ENCODE data around the gene B3GALT5.
"Not testable (repeated sequence)": the region's sequence is repeated elsewhere in the genome, so short reads cannot be mapped to it uniquely, and the experiment has no call there.

The B3GALT5 gene

GRCh38 chr21:39666681-39667315 lies 54.1 kb downstream of the B3GALT5 start:
- no peak for DNase-seq (ENCODE audit: low read depth in 2 of 2)

DNA sequence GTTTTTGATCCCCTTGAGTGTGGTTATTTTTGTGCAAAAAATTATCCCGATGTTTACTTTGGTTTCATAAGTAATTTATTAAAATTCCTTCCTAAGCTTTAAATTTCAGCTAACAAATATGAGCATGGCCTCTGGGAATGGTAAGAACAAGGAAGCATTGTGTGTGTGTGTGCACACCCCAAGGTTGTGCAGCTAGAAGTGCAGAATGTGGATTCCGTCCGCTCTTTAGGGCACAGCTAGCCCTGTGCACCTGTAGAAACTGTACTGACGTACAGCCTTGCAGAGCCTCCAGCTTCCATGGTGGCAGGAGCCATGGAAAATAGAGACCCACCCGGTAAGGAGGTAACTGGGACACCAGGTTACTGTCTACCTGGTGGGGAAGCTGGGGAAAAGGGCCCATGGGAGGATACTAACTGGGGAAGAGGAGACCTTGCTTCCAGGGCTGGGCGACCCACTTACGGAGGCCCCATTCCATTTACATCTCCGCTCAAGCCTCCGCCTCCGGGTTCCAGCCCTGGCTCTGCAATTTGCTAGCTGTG lies 54.7 kb downstream of the B3GALT5 start:
- no peak for DNase-seq (ENCODE audit: low read depth in 2 of 2)

DNA sequence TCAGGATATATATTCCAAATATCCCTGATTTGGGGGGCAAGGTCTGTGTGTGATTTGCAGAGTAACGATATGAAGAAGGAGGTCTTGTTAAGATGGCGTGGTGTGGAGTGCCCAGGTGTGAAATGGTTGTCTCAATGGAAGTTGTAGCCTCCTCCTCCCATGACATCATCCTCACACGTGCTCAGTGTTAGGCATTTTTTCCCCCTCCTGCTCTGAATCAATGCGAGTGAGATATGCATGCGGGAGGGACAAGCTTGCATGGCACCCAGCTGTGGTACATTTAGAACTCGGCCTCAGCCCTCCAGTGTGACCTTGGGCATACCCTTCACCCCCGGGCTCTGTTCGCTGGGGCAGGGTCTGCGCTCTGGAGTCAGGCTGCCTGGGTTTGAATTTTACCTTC lies 55.6 kb downstream of the B3GALT5 start:
- DNase-seq (ENCODE audit: low read depth in 2 of 2): no peak

GRCh38 chr21:39669485-39669884 lies 56.7 kb downstream of the B3GALT5 start:
- DNase-seq (ENCODE audit: low read depth in 2 of 2): no peak

DNA sequence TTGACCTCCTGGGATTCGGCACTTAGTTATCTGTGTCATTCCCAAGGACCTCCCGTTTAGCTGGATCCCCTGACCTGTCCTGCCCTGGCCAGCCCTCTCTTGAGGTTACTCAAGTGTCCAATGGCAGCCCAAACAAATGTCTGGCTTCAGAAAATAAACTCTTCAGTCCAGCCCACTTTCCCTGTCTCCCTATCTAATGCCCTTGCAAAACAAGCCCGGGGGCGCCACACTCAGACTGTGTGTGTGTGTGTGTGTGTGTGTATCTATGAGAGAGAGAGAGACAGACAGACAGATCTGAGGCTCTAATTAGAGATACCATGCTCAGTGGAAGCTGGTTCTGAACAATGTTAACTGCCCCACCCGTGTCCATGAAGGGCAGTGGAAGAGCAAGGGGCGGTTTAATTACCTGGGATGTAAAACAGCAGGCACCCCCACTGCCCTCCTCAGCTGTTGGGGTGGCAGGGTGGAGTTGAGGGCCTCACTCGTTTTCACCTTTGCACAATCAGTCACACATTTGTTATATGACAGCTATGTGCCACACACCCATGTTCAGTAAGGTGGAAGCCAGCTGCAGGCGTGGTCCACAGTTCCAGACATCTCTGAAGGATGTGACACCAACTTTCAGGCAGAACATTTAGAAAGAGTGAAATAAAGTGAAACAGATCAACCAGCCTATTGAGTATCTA lies 57.4 kb downstream of the B3GALT5 start:
- DNase-seq (ENCODE audit: low read depth in 2 of 2): no peak

- no peak for DNase-seq (ENCODE audit: low read depth in 2 of 2)
These were observed 58.0 kb downstream of the B3GALT5 start for GRCh38 chr21:39670701-39671100.

- no peak for DNase-seq (ENCODE audit: low read depth in 2 of 2)
These were observed 59.2 kb downstream of the B3GALT5 start for GRCh38 chr21:39671986-39672385.

DNA sequence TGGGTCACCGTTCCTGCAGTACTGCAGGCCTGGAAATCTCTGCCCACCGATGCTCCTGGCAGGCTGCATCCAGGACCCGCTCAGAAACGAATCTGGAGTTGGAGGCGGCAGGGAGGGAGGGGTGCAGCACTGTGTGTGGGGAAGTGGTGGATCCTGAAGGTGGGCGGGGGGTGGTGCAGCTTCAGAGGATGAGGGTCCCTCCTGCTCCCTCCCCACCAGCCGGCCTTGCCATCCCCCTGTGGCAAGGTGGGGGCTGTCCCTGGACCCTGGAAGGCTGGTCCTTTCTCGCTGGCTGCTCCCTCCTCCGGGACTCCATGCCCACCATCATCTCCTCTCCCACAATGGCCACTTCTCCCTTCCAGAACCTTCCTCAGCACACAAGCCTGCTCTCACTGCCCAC lies 60.4 kb downstream of the B3GALT5 start:
- no peak for DNase-seq (ENCODE audit: low read depth in 2 of 2)

DNA sequence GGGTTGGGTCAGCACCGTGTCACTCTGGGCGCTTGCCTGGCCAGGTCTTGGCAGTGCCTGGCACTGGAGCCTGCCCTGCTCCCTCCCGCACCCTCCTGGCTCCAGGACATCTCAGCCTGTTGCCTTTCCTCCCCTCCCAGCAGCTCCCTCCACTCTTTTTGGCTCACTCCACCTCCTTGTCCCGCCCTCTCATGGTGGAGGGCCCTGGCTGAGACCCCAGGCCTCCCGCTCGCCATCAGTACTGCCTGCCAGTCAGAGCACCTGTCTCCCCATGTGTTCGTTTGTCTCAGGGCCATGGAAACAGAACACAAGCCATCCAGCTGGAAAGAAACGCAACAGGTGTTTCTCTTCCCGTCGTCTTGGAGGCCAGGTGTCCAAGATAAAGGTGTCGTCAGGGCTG lies 61.0 kb downstream of the B3GALT5 start:
- DNase-seq (ENCODE audit: low read depth in 2 of 2): no peak

DNA sequence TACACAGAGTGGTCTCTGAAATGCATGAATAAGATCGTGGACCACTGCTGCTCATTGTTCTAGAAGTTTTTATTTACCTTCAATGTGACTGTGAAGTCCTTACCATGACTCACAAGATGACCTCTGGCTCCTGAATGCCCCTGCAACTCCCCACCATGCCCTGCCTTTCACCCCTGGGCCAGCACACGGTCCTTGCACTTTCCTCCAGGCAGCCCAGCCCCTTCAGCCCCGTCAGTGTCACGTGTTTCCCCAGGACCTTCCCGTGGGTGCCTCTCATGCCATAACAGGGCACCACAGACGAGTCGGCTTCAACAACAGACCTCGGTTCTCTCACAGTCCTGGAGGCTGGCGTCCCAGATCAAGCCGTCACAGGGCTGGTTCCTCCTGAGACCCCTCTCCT lies 62.1 kb downstream of the B3GALT5 start:
- DNase-seq (ENCODE audit: low read depth in 2 of 2): no peak

- DNase-seq (ENCODE audit: low read depth in 2 of 2): no peak
These were observed 62.9 kb downstream of the B3GALT5 start for GRCh38 chr21:39675590-39675989.

DNA sequence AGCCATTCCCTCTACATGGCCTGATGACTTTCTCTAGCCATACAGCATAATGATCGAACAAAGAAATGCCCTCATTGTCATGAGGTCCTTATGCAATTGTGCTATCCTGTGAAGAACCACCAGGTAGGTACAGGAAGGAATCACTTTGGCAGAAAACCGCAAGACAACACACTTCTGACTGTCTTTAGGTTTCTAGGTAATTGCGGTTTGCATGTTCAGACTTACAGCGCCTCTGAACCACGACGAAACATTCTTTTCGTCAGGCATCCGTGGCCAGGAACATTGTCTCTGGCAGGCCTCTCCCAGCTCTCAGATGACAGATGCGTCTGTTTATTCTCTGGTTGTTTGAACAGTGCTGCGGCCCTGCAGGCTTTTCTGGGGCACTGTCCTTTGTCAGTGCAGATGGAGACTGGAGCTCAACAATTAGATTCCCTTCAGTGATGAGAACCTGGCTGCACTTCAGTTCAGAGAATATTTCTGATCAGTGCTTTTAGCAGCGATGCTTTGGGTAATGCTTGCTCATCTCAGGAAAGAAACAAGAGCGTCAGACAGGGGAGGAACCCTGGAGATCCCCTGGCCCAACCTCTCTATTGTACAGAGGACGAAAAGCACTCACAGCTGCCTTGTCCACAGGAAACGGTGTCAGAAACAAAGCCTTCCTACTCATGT lies 63.4 kb downstream of the B3GALT5 start:
- DNase-seq (ENCODE audit: low read depth in 2 of 2): no peak

DNA sequence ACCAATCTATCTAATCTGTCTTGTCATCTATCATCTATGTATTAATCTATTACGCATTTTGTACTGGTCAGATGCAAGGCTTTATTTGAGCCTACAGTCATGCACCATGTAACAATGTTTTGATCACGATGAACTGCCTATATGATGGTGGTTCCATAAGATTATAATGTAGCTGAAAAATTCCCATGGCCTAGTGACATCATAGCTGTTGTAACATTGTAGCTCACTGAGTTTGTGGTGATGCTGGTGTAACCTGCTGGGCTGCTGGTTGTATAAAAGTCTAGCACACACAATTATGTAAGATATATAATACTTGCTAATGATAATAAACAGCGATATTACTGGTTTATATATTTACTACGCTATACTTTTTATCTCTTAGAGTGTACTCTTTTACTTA lies 67.5 kb downstream of the B3GALT5 start:
- DNase-seq (ENCODE audit: low read depth in 2 of 2): no peak

DNA sequence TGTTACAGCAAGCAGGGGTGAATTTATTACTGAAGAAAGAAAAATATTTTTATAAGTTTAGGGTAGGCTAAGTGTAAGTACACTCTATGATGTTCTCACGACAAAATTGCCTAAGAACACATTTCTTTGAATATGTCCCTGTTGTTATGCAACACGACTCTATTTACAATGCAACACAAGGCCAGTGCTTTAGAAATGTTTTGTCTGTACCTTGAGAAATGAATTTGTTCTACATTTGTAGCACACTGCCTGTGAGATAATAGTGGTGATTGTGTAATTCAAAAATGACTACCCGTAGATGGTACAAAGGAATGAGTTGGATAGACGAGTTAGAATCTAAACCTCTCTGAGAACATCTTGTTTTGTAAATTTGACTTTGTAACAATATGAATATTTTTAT lies 68.5 kb downstream of the B3GALT5 start:
- no peak for DNase-seq (ENCODE audit: low read depth in 2 of 2)

DNA sequence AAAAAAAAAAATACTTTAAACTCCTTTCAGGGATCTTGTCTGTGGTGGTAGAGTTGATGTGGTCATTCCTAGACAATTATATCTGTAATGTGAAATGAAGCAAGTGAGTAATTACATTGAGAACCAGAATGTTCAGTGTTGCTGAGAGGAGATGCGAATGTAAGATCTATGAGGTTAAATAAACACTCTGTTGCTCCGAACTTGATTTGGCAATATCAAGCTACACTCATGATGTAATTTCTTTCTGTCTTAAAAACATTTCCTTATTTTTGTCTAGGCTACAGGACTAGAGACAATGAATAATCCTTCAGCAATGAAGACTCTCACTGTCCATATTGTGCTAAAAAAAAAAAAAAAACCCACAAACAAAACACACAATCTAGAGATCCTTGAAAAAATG lies 69.1 kb downstream of the B3GALT5 start:
- no peak for DNase-seq (ENCODE audit: low read depth in 2 of 2)

DNA sequence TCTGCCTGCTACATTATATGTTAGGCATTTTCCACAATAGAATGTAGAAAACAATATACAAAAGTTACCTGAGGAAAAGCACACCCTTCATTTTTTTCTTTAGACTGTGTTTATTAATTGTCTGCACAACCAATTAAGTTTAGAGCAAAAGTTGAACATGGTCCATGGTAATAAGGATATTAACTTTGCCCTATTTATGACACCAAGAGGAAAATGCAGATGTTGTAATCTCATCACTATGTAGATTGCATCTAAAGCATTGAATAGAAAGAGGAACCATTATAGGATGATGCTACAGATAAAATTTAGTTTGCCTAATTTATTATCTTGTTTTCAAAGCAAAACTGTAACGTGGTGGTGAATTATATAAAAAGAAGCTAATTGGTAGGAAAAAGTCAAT lies 72.5 kb downstream of the B3GALT5 start:
- no peak for DNase-seq (ENCODE audit: low read depth in 2 of 2)

GRCh38 chr21:39685991-39686390 lies 73.3 kb downstream of the B3GALT5 start:
- DNase-seq (ENCODE audit: low read depth in 2 of 2): no peak

- no peak for DNase-seq (ENCODE audit: low read depth in 2 of 2)
These were observed 74.1 kb downstream of the B3GALT5 start for GRCh38 chr21:39686646-39687468.

DNA sequence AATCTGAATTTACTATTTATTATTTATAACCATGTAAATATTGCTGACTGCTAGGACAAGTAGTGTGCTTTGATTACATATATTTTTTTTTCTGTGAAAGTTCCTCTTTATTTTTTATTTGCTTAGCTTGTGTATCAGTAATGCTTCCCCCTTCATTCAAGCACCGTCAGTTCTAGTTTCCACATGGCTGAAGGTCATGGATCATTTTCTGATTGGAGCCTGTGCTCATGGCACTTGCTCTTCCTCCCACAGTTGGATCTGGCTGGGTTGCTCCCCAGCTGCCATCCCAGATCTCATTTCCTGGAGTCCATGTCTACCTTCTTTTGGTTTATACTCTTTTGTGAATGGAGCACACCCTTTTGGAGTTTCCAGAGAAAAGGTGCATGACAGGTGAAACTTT lies 75.3 kb downstream of the B3GALT5 start:
- DNase-seq (ENCODE audit: low read depth in 2 of 2): no peak

DNA sequence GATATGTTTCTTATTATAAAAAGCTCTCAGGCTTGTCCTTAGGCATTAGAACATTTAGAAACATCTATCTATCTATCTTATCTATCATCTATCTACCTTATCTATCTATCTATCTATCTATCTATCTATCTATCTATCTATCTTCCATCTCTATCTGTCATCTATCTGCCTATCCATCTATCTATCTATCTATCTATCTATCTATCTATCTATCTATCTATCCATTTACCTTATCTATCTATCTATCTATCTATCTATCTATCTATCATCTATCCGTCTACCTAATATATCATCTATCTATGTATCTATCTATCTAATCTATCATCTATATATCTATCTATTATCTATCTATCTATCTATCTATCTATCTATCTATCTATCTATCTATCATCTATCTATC lies 77.1 kb downstream of the B3GALT5 start:
- not testable (repeated sequence) for DNase-seq (ENCODE audit: low read depth in 2 of 2)

GRCh38 chr21:39690454-39690853 lies 77.7 kb downstream of the B3GALT5 start:
- DNase-seq (ENCODE audit: low read depth in 2 of 2): no peak

DNA sequence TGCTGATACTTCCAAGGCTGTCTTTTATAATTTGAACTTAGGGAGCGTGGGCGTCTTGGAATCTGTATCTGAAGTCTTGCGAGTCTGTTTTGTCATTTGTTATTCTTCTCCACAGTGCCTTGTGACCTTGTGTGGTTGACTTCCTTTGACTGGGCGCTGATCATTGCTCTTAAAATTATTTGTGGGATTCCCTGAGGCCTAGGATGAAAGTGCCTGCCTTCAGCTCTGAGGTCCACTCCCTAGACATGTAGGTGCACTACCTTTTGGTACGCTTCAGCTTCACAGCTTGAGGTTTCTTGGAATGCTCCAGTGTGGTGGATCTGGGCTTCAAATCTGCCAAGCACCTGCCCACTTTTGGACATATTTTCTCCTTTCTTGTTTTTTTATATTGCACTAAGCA lies 82.0 kb downstream of the B3GALT5 start:
- no peak for DNase-seq (ENCODE audit: low read depth in 2 of 2)

Measured in stimulated activated CD4-positive, alpha-beta T cell treated with anti-CD3 and anti-CD28 coated beads, Interleukin-1b, Interleukin-23, amount 100 ng/mL, for 4 hours (primary cell).